GM19023 (cell line): ENCODE measurements around the gene MLKL.
A peak's percentile ranks its signal among the peaks of the same experiment; 100 is the strongest.

Experiments used
- ATAC-seq: cut with Tn5 transposase; IDR thresholded peaks from one replicate; pipeline ENCODE4 v1.9.1; 2021; ENCODE audit warnings: mild to moderate bottlenecking, moderate library complexity; ENCODE audit not compliant: unreplicated experiment

The MLKL gene

GRCh38 chr16:74700438-74701225 lies at the start of gene MLKL:
Gene MLKL (minus strand): TSS chr16:74700862. CDS start chr16:74695757, 5,105 bp downstream.
- peak; percentile 54 for ATAC-seq

- ATAC-seq: no peak
Observed at GRCh38 chr16:74749291-74750055, 48.8 kb upstream of the MLKL start.

DNA sequence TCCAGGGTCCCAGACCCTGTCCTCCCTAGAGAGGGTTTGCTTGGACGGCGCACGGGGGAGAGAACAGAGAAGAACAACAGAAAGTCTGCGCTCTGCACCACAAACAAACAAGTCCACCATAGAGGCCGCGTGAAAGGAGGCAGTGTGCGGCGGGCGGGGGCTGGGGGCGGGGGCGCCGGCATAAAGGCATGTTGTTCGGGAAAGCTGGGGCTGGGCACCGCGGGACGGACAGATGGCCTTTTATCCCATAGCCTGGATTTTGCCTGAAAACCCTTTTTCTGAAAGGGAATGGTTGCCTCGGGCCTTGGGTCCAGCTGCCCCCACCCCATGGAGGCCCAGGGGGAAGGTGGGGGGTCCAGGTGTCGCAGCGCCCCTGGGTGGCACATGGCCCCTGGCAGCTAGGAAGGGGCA lies 48.0 kb upstream of the MLKL start:
- no peak for ATAC-seq

GRCh38 chr16:74747716-74748615 lies 47.3 kb upstream of the MLKL start:
- ATAC-seq: no peak

- ATAC-seq: no peak
Observed at GRCh38 chr16:74745926-74746325, 45.3 kb upstream of the MLKL start.

DNA sequence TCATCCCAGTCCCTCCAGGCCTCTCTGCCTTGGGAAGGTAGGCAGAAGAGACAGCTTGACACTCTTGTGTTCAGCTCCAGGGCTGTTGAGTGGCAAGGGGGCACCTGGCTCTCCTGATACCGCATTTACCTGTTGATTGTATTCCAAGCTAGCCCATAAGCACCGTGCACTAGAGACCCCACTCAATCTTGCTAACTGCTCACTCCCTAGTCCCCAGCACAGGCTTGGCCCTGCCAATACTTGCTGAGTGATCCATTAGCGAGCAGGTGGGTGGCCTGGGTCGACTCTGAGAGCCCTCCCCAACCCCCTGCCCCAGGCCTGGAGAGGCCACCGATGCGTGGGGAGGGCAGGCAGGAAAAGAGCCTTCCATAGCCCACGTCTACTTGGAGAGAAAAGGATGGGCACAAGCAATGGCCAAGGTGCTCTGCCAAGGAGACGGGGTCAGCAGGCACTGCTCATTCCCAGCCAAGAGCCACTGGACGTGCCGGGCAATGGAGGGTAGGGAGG lies 44.5 kb upstream of the MLKL start:
- ATAC-seq: no peak

GRCh38 chr16:74744566-74744965 lies 43.9 kb upstream of the MLKL start:
- no peak for ATAC-seq

DNA sequence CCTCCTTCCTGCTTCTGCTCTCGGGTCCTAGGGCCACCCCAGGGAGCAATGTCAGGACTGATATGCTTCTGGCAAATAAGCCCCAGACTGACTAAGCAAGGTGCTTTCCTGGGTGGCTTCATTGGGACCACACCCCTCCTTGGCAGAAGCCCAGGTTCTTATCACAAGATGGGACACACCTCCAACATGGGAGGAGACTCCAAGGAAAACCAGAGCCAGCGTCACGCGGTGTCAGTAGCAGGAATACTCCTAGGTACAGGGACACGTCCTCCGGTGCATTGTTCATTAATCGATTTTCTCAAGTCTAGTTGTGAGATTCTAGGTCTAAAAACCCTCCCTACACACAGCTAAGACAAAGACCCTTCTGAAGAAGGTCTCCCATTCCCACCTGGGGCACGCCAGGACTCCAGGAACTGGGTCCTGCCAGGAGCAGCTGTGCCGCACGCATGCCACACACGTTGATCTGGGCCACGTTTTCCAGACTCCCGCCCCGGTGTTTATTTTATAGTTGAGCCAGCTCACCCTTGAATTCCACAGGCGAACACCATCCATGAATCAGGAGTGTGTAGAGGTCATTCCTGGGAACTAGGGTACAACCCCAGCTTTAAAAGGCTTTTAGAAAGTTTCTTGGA lies 43.1 kb upstream of the MLKL start:
- ATAC-seq: no peak

DNA sequence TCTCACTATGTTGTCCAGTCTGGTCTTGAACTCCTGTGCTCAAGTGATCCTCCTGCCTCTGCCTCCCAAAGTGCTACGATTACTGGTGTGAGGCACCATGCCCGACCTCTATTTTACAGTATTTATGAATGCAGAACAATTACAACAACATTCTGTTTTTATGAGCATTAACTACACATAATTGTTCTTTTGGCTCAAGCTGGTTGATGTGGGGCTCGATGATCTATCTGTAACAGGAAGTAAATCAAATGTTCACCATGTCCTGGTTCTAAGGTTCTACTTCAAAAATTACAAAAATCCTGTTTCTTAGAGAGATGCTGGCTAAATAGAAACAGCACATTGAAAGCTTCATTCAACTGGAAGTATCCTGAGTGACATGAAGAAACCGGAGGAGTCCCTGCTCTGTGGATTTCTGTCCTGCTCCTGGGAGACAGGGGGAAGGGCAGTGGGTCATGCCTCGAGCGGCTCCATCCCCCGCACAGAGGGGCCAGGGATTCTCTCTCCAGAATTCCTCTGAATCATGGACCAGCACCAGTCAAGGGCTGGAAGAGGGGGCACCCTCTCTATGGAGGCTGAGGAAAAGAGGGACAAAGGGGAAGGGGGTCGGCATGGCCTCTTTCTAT lies 42.5 kb upstream of the MLKL start:
- no peak for ATAC-seq

DNA sequence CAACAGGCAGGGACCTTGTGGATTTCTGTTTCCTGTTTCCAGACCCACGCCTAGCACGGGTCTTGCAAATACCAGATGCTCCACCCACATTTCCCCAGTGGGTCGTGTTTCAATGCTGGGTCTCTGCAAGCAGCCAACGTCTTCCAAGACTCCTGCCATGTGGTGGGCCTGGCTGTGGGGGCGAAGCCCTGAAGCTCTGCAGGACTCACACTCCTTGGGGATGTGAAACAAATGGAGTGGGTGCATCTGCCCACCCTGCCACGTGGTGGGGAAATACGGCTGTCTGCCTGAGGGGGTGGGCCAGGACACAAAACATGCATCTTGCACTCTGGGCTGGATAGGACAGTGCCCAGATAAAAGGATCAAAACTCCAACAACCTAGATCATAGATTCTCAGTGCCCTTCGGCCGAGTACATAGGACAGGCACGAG lies 41.4 kb upstream of the MLKL start:
- no peak for ATAC-seq

DNA sequence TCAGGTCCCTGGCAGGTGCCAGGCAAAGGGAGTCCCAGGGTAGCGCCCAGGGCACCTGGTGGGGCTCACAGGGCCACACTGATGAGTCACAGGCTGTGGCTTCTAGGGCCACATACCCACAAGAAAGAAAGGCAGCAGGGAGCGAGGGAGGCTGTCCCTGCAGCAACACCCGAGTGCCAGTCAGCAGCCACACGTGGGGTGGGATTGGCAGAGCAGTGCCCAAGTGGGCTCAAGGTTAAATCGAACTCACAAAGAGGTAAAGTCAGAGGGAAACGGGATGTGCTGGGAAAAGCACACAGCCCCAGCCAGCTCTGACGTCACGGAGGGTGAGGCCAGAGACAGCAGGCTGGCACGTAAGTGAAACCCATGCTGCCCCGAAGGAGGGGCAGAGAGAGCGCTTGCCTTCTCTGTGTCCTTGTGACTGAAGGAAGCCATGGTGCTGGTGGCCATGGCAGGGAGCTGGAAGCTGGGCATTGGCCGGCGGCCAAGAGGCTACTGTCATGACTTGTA lies 40.2 kb upstream of the MLKL start:
- ATAC-seq: no peak

DNA sequence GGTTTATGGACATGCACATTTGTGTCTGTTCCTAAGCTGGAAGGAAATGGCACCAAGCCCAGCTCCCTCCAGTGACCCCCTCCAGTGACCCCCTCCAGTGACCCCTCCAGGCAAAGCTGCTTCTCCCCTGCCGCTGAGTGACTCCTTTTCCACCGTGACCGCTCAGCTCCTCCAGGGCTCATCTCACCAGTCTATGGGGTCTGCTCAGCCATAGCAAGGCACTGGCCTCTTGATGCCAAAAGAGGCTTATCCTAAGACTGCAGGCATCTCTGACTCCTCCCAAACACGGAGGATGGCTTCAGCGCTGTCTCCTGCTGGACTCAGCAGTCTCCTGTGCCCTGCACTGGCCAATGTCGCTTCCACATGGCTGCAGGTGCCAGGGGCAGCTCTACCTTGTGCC lies 38.6 kb upstream of the MLKL start:
- ATAC-seq: no peak

DNA sequence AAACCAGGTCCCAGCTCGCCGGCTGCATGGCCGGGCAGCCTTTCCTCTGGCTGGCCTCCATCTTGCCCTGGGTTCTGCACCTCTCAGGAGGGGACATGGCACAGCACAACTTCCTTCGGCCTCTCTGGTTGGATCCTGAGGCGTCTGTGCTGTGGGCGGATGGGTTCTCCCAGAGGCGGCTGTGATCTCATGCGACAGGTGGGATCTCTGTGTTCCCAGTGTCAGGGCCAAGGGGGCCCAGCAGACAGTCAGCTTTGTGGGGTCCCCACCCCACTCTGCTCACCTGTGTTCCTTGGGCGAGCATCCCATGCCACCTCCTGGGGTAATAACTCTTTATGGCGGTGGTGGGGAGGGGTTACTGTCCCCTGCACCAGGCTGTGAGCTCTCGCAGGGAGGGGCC lies 38.2 kb upstream of the MLKL start:
- ATAC-seq: no peak

DNA sequence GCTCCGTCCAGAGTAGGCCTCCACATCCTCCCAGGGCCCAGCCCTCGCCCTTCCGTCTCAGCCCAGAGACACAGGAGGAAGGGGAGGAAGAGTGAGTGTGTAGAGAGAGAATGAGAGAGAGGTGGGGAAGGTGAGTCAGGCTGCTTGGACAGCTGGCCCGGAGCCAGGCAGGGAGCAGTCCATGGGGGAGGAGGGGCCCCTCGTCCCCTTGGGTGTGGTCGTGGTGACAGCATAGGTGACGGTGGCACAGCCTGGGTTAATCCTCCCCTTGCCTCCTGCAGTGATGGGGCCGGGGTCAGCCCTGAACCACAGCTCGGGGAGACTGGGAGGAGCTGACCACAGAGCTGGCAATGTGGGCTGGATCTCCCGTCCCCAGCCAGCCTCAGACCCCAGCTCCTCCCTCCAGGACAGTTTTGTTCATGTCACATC lies 37.5 kb upstream of the MLKL start:
- ATAC-seq: no peak

- ATAC-seq: no peak
Observed at GRCh38 chr16:74737521-74737920, 36.9 kb upstream of the MLKL start.

- no peak for ATAC-seq
Observed at GRCh38 chr16:74736531-74737157, 36.0 kb upstream of the MLKL start.

DNA sequence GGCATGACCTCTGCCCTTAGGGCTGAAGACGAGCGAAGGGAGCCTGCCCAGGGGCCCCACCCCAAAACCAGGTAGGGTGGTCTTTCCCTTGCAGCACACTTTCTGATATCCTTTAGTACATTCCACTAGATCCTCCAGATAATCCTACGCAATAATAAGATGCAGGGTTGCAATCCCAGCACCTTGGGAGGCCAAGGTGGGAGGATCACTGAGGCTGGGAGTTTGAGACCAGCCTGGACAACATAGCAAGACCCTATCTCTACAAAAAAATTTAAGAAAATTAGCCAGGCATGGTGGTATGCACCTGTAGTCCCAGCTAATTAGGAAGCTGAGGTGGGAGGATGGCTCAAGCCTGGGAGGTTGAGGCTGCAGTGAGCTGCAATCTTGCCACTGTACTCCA lies 34.9 kb upstream of the MLKL start:
- ATAC-seq: no peak

- ATAC-seq: no peak
Observed at GRCh38 chr16:74735162-74735452, 34.4 kb upstream of the MLKL start.

DNA sequence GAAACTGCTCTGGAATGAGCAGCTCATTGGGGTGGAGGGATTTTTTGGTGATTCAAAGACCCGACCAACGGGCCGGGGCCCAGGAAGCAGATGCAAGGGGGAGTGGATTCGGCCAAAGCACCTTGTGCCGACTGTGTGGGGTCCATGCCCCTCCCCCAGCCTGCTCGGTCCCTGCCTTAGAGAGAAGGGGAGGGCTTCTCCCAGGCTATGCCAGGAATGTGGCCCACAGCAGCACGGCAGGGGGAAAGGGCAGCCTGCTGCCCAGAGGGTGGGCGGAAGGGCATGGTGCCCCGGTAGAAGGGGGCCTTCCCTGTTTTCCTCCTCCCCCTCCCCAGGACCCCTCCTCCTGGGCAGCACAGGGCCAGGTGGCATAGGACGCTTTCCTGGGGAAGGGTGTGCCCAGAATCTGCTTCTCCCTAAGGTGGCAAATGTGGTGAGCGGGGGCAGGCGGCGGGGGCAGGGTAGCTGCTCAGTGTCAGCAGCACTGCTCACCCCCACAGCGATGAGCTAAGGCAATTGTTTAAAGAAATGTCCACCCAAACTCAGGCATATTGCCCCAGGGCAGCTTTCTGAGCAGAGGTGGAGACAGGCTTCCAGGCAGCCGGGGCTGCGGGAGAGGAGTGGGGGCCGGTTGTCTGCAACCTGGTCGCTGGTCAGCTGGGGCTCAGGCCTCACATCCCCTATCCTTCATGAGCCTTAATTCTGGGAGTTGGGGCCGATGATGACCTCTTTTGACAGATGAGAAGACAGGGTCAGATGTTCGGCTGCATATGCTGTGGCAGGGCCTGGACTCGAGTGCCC lies 33.9 kb upstream of the MLKL start:
- no peak for ATAC-seq
